GM18951 (cell line): ENCODE results near the gene SRPK1.

ENCODE experiments used
- POLR2A ChIP-seq: IDR thresholded peaks from 4 replicates; pipeline ENCODE4 v1.6.1; 2011; ENCODE audit warnings: mild to moderate bottlenecking; ENCODE audit not compliant: insufficient read length, insufficient read depth; ENCODE audit errors: extremely low read depth
- in situ Hi-C: fragments of 300-500 bp; cut with MboI; formaldehyde crosslinking; loops from one replicate; pipeline ENCODE4 v1.12.0; 2022; ENCODE audit warnings: low sequenced_read_pairs, mixed read lengths, inconsistent platforms; ENCODE audit not compliant: unreplicated experiment

Gene SRPK1

DNA sequence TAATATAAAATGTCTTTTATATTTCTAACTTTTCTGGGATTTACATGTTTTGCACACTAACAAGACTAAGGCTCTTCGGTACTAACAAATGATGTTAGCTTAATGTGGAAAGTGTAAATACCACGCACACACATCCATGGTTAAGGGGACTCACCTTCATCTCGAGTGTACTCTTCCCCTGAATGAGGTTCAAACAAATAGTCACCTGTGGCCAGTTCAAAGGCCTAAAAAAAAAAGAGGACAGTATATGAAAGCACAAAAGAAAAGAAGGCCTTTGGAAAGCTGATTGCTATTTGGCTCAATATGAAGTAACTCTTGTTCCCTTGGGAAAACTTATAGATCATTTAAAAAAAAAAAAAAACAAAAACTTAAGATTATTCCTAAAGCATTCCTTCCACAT is 78.5 kb downstream of the SRPK1 start:
- in situ Hi-C loops, result no loop called here
- TF ChIP-seq POLR2A, result no peak

DNA sequence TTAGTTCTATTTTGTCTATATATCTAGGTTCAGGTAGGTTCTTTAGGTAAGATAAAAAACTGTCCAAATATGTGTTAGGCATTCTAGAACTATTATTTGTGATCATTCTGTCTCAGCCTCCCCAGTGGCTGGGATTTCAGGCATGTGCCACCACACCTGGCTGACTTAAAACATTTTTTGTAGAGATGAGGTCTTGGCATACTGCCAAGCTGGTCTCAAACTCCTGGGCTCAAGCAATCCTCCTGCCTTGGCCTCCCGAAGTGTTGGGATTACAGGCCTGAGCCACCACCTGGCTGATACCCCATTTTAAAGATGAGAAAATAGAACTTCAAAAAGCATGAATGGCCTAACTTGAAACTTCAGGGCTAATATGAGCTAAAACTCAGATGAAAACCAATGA is 81.9 kb downstream of the SRPK1 start:
- TF ChIP-seq POLR2A, result no peak
- in situ Hi-C loops, result no loop called here

DNA sequence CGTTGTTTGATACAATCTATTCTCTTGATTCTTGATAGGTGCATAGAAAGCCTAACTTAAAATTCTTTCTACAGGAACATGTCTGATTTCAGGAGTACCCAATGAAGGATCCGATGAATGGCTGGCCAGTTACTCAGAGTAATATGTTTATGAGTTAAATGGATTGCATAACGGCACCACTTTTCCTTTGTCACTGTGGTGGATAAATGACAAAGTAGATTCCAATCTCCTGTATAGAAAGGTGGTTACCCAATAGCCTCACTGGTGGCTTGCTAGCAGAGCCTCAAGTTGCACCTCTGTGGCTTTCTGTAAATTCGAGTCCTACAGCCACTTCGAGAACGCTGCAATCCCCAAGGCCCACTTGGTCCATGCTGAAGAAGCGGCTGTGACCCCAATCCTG is 87.4 kb downstream of the SRPK1 start:
- in situ Hi-C loops, result no loop called here
- no peak for TF ChIP-seq POLR2A

DNA sequence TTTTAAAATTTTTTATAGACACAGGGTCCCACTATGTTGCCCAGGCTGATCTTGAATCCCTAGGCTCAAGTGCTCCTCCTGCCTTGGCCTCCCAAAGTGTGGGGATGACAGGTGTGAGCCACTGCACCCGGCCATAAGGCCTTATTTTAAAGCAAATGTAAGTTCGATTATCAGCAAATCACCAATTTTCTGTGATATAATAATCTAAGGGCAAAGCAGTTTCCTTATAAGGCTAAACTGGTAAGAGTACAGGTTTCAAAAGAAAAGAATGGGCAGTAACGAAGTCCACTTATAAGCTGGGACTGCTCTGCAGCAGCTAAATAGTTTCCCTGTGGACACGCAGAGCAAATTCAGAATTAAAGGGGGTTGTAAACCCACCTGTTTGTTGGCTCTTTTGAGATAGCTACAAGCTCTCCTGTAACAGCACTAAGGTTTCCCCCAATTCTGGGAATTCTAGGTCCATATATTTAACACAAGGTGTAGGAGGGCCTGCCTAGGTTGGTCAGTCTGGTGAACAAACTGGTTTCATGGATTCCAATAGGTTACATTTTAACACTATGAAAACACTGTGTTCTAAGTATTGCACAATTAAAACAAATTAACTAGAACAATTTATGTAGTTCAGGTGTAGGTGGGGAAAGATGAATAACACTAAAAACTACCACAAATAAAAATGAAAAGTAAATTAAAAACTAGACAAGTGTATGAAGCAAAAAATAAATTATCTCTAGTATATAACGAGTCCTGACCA is 89.5 kb downstream of the SRPK1 start:
- no peak for TF ChIP-seq POLR2A
- in situ Hi-C loops, result no loop called here

DNA sequence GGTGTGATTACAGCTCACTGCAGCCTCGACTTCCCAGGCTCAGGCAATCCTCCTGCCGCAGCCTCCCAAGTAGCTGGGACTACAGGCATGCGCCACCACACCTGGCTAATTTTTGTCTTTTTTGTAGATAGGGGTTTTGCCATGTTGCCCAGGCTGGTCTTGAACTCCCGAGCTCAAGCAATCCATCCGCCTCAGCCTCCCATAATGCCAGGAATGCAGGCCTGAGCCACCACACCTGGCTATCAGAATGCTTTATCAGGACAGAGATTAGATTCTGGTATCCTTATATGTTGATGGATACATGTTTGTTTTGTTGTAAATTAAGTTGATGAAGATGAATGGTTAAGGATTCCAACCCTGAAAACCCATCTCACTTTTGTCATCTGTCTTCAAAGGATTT is 91.6 kb downstream of the SRPK1 start:
- in situ Hi-C loops, result no loop called here

DNA sequence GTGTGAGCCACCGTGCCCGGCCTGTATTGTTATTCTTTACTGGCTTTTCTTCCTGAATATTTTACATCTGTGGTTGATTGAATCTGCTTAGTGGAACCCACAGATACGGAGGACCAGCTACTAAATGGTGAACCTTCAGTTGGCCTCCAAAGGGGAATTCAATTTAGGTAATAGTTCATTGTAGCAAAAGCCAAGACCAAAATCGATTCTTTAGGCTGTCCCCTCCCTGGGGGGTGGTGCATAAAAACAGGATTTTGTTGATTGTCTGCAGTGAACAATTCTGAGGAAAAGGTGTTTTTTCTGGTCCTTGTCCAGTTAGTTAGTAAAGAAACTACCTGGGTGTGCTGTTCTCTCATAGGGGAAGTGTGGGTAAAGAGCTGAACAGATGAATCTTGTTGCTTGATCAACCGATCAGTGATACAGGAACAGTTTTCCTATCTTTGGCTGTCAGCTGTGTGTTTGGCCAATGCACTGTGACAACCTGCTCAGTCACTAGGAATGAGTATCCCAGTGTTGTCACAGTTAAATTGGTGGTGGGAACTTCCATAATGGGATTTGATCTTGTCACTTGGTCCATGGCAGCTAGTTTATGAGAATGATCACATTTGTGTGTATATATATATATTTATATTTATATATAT is 96.2 kb downstream of the SRPK1 start:
- TF ChIP-seq POLR2A, result no peak
- in situ Hi-C loops, result no loop called here

More for the DNA sequence above, 91.6 kb downstream of the SRPK1 start:
- TF ChIP-seq POLR2A, result no peak

DNA sequence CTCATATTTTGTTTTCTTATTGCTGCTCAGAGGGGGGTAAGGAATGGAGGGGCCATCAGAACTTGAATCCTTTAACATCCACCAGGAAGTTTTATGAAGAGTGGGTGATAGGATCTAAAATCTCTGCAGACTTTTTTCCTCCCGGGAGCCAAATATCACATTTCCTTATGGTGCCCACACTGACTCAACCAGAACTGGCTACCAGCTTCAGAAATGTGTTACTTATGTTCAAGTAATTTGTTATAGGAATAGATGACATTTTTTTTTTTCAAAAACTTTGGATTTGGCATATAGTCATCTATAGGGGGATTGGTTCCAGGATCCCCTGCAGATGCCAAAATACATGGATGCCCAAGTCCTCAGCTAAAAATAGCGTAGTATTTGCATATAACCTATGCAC is 97.3 kb downstream of the SRPK1 start:
- no peak for TF ChIP-seq POLR2A
- in situ Hi-C loops, result no loop called here

DNA sequence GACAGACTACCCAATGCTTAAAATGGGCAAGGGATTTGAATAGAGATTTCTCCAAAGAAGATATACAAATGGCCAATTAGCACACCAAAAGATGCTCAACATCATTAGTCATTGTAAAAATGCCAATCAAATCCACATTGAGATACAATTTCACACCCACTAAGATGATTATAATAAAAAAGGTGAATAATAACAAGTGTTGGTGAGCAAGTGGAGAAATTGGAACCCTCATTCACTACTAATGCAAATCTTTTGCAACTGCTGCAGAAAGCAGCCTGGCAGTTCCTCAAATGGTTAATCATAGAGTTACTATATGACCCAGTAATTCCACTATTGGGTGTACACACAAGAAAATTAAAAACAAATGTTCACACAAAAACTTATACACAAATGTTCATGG is 103.4 kb downstream of the SRPK1 start:
- in situ Hi-C loops, result no loop called here
- no peak for TF ChIP-seq POLR2A

DNA sequence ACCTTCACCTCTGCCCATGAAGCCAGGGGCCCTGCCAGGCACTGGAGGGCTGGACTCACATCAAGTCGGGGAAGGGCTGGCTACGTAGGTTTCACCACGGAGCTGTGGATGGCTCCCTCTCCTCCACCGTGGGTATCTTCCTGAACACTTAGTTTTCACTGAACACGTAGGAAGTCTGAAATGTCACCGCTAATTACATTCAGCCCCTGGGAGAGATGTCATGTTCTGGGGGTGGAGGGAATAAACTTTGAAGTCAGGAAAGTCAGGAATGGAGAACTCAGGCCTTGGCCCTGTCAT is 109.3 kb downstream of the SRPK1 start:
- in situ Hi-C loops, result no loop called here
- TF ChIP-seq POLR2A, result no peak

DNA sequence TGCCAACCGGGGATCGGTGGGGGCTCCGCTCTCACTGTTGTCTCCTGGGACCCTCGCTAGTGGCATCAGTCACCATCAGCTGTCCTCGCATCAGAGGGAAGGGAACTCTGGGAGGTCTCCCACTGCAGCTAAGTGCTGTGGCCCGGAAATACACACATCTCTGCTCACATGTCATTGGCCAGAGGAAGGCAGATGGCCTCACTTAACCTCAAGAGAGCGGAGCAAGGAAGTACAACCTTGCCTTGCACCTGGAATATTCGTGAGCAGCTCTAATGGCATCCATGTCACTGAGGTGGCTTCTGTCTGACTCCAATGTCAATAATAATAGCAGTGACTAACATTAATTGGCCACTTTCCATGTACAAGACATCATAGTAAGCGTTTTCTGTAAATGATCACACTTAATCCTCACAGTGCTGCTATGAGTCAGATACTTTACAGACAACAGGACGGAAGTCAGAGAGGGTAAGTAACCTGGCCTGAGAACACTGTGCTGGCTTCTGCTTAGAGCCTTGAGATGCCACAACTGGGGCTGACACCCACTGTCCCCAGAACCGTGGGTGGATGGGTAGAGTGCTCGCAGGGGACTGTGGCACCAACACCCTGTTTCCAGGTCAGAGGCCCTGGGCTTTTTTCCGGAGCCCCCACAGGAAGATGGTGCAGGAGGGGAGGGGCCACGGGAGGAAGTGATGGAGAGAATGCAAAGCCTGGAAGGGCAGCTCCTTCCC is 109.8 kb downstream of the SRPK1 start:
- in situ Hi-C loops, result no loop called here
- no peak for TF ChIP-seq POLR2A

DNA sequence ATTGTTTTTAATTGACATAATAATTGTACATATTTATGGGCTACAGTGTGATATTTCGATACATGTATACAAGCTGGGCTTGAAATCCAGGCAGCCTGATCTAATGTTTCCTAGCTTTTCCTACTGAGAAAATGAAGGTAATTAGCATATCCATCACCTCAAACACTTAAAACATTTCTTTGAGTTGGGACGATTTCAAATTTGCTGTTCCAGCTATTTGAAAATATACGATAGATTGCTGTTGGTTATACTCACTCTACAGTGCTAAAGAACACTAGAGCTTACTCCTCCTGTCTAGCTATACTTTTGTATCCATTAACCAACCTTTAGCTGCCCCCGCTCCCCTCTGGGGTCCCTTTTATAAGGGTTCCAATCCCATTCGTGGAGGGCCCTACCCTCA is 111.1 kb downstream of the SRPK1 start:
- in situ Hi-C loops, result no loop called here
- TF ChIP-seq POLR2A, result no peak

DNA sequence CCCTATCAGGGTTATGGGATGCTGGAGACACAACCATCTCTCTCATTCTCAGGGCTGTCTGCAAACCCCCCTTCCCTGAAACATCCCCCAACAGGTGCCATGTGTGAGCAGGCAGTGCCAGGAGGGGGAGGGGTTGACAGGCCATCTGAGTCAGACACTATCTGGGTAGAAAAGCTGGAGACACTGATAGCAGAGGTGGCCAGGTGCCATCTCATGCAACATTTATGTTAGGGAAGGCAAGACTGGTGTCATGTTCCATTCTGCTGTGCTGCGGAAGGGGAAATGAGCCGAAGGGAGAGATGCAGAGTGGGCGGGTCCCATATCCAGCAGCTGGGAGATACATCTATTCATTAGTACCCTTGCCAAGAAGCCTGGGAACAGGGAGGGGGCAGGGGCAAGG is 112.2 kb downstream of the SRPK1 start:
- in situ Hi-C loops, result no loop called here

DNA sequence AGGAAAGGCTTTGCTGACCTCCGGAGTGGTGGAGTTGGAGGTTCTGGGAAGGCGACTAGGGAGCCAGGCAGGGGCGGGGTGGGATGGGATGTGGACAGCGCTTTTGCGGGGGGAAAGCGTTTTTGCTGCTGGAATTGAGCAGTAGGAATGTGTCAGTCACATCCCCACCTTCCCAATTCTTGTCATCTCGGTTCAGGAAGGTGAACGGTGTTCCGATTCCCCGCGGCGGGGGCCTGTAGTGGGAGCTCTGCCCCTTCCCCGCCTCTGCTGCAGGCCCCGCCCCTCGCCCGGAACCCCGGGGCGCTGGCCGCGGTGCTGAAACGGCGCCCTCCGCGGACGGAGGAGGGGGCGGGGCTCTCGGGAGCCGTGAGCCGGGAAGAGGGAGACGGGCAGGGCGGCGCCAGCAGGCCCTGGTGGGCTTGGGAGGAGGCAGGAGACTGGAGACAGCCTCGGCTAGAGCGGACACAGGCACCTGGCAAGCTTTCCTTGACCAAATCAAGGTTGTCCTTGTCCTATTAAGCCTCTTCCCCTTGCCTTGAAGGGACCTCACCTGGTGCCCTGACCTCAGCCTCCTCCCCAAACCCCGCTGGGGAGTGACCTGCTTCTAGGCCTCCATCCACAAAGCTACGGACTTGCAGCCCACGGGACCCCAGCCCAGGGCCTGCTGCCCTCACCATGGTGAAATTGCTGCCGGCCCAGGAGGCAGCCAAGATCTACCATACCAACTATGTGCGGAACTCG is 115.7 kb downstream of the SRPK1 start, which contains the start of gene LHFPL5:
TSS of gene LHFPL5 (plus strand) at position 357 of the 741 bp plus-strand sequence. CDS start at position 676, 319 bp downstream.
- no peak for TF ChIP-seq POLR2A
- in situ Hi-C loops, result no loop called here

More for the DNA sequence above, 112.2 kb downstream of the SRPK1 start:
- TF ChIP-seq POLR2A, result no peak
